ENCODE results near the gene SERPIND1.

The SERPIND1 gene

DNA sequence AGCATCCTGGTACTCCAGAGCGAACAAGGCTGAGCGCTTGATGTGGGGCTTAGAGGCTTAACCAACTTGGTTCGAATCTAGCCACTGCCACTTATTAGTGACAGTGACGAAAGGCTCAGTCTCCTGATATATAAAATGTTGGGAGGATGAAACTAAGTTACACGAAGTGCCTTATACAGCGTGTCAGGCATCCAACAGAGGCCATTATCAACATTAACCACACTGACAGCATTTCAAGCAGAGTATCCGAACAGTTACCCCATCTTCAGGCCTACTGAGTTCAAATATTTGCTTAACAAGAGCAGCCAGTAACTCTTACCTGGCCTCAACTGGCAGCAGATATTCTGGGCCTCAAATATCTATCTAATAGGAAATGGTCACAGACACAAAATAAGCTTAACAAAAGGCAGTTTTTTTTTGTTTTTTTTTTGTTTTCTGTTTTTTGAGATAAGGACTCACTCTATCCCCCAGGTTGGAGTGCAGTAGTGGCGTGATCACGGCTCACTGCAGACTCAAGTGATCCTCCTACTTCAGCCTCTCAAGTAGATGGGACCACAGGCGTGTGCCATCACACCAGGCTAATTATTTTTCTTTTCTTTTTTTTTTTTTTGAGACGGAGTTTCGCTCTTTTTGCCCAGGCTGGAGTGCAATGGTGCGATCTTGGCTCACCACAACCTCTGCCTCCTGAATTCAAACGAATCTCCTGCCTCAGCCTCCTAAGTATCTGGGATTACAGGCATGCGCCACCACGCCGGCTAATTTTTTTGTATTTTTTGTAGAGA, 2.9 kb downstream of the SERPIND1 start:
- DNase-seq = no peak

DNA sequence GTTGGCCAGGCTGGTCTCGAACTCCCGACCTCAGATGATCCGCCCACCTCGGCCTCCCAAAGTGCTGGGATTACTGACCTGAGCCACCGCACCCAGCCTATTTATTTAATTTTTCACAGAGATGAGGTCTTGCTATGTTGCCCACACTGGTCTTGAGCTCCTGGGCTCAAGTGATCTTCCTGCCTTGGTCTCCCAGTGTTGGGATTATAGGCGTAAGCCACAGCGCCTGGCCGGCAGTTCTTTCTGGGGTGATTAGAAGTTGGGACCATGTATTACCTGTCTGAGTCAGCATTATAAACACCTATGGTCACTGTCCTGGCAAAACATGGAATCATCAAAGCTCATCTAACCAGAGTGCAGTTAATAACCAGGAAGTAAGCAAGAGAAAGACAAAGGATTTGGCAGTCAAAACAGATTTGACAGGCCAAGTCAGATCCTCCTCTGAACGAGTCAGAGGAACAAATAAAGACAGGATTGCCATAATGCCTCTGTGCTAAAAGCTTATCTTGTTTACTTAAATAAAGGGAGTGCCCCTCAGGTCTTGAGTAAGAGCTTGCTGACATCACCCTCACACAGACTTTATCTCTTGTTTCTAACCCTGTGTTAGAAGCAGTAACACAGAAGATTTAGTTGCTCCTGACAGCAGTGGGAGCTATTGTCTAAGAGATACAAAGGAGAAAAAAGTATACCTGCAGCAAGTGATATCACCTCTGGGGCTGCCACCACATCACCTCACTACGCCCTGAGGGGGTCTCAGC, 3.7 kb downstream of the SERPIND1 start:
- DNase-seq = no peak

DNA sequence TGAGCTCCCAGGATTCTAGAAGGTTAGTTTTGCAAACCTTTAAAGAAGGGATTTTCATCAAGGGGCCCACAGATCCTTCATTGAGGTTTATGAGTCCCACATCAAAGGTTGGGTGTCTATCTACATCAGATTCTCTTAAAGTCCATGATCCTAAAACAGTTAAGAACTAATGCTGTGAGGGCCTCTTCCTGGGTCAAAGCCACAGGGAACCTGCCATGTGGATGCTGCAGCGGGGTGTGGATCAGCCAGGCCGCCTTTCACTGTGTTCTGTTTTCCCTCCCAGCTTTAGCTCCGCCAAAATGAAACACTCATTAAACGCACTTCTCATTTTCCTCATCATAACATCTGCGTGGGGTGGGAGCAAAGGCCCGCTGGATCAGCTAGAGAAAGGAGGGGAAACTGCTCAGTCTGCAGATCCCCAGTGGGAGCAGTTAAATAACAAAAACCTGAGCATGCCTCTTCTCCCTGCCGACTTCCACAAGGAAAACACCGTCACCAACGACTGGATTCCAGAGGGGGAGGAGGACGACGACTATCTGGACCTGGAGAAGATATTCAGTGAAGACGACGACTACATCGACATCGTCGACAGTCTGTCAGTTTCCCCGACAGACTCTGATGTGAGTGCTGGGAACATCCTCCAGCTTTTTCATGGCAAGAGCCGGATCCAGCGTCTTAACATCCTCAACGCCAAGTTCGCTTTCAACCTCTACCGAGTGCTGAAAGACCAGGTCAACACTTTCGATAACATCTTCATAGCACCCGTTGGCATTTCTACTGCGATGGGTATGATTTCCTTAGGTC, 5.3 kb downstream of the SERPIND1 start:
- DNase-seq = no peak

DNA sequence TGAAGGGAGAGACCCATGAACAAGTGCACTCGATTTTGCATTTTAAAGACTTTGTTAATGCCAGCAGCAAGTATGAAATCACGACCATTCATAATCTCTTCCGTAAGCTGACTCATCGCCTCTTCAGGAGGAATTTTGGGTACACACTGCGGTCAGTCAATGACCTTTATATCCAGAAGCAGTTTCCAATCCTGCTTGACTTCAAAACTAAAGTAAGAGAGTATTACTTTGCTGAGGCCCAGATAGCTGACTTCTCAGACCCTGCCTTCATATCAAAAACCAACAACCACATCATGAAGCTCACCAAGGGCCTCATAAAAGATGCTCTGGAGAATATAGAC, 5.9 kb downstream of the SERPIND1 start:
- no peak for DNase-seq

DNA sequence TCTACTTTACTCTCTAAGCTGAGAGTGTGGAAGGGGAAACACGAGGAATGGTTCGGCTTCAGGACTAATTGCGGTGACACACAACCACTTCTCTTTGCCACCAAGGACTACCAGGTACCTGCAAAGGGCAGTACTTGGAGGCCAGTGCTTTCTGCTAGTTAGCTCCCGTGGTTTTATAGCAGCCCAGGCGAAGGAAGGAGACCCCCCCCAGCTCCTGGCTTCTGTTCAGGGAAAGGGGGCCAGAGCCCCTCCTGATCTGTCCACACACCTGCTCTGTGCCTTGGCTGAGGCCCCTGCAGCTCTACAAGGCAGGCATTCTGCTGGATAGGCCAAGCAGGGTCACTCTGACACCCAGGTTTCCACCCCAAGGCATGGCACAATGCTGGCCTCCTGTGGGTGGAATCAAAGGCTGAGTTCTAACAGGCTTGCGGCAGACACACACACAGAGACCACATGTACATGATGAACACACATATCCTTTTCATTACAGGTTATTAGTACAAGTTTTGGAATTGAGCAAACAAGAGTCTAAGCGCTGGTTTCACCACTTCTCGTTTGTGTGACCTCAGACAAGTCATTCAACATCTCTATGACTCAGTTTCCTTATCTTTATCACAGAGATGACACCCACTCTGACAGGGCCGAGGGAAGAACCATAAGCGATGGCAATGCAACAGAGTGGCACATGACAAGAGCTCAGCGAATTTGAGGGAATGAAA, 7.5 kb downstream of the SERPIND1 start:
- DNase-seq = no peak

DNA sequence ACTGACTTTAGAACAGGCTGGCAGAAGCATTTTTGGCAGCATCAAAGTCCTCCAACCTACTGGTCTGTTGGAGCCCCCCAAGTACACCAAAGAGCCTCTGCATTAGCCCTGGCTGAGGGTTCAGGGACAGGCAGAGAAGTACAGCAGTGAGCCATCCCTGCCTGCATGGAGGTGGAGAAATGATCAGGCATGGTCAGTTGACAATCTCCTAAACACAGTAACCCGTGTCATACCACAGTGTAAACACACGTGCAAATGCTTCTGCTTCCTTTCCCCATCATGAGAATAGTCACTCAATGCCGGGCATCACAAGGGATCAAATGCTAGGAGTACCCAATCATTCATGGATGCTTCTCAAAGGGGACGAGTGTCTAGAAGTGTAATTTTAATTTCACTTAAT, 8.2 kb downstream of the SERPIND1 start:
- DNase-seq = no peak

DNA sequence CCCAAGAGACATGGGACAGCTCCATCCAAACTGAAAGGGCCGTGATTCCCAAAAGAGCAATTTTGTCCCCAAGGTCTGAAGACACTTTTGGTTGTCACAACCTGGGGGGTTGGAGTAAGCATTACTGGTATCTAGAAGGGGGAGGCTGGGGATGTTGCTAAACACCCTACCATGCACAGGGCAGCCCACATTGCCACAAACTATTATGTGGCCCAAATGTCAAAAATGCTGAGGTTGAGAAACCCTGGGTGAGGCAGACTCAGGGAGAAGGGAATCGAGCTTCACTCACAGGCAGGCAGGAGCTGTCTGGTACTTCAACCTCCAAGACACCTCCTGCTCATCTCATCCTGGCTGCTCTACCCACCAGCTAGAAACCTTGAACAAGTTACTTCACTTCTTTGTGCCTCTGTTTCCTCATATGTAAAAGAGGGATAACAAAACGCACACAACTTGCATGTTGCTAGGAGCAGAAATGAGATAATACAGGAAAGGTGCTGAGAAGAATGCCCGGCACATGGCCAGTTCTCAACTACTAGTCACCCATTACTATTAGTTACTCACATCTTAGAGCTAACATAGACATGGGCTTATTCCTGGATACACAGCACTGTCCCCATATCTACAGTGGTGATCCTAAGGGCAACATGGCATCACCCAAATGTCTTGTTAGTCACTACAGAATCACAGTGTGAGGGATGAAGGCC, 8.8 kb downstream of the SERPIND1 start:
- DNase-seq = no peak

DNA sequence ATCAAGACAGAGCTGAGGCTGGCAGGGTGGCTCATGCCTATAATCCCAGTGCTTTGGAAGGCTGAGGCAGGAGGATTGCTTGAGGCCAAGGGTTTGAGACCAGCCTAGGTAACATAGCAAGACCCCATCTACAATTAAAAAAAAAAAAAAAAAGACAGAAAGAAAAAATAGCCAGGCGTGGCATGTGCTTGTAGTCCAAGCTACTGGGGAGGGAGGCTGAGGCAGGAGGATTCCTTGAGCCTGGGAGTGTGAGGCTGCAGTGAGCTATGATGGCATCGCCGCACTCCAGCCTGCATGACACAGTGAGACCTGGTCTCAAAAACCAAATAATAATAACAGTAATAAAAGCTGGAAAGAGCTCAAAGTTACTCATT, 9.4 kb downstream of the SERPIND1 start:
- no peak for DNase-seq

DNA sequence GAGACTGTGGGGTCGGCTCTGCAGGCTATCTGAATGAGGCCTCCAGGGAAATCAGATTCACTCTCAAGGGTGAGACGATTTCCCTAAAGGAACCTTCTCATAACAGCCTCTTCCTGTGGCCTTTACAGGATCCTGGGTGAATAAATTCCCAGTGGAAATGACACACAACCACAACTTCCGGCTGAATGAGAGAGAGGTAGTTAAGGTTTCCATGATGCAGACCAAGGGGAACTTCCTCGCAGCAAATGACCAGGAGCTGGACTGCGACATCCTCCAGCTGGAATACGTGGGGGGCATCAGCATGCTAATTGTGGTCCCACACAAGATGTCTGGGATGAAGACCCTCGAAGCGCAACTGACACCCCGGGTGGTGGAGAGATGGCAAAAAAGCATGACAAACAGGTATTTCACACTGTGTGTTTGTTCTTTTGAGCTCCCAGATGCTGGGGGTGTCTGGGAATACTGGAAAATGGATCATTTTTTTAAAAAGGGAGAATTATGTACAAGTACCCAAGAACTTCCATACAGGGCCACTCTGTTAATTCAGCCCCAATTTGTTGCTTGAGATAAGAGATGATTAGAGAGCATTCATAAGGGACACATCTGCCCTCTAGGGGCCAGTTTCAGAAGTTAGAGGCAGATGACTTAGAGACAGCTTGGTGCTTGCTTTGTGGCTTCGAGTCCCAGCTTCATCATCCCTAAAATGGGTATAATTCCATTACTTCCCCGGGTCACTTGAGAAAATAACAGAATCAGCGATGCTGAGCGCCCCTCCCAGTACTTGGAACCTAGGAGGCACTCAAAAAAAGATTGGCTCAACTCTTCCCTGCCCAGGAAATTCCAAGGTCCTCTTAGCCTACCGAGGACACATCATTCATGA, 10.2 kb downstream of the SERPIND1 start:
- peak; percentile 57 for DNase-seq

DNA sequence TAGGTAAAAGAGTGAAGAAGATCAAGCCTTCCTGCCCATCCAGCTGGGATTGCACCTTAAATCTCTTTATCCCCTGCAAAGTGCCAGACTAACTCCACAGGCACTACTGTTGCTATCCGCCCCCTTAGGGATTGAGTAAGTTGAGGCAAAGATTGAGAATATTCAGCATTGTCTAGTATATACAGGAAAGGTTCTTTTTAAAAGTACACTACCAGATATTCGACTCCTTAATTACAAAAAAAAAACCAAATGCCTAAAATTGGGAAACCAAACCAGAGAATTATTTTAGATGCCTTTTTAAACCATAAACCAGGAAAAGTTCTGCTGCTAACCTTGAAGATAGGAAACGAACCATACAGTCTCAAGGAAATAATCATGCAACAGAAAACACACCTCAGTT, 11.5 kb downstream of the SERPIND1 start:
- no peak for DNase-seq

DNA sequence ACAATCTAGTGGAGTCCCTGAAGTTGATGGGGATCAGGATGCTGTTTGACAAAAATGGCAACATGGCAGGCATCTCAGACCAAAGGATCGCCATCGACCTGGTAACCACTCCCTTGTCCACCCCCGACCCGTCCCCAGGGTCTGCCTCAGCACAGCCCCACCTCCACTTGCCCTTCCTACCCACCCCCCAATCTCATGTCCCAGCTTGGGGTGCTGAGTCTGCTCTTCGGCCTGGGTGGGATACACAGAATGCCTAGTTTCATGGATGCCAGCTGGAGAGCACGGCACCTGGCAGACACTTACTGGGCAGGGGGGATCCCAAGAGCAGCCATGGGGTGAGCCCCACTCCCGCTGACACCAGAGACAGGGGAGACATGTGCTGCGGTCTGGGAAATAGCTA, 12.1 kb downstream of the SERPIND1 start:
- no peak for DNase-seq

DNA sequence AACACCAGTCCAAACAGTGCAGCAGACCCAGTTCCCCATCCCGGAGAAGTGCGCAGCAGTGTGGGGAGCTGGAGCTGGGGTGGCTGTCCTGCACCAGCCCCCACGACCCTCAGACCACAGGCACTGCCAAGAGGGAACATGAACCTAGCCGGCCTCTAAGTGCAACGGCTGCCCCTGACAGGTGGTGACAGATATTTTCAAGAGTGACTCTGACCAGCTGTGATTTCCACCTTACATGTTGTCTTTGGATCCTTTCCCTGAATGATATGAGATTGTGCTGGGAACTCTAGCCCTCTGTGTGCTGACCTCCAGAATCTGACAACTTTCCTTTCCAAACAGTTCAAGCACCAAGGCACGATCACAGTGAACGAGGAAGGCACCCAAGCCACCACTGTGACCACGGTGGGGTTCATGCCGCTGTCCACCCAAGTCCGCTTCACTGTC, 12.6 kb downstream of the SERPIND1 start:
- no peak for DNase-seq

DNA sequence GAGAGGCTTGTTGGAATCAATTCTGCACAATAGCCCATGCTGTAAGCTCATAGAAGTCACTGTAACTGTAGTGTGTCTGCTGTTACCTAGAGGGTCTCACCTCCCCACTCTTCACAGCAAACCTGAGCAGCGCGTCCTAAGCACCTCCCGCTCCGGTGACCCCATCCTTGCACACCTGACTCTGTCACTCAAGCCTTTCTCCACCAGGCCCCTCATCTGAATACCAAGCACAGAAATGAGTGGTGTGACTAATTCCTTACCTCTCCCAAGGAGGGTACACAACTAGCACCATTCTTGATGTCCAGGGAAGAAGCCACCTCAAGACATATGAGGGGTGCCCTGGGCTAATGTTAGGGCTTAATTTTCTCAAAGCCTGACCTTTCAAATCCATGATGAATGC, 13.3 kb downstream of the SERPIND1 start:
- no peak for DNase-seq

DNA sequence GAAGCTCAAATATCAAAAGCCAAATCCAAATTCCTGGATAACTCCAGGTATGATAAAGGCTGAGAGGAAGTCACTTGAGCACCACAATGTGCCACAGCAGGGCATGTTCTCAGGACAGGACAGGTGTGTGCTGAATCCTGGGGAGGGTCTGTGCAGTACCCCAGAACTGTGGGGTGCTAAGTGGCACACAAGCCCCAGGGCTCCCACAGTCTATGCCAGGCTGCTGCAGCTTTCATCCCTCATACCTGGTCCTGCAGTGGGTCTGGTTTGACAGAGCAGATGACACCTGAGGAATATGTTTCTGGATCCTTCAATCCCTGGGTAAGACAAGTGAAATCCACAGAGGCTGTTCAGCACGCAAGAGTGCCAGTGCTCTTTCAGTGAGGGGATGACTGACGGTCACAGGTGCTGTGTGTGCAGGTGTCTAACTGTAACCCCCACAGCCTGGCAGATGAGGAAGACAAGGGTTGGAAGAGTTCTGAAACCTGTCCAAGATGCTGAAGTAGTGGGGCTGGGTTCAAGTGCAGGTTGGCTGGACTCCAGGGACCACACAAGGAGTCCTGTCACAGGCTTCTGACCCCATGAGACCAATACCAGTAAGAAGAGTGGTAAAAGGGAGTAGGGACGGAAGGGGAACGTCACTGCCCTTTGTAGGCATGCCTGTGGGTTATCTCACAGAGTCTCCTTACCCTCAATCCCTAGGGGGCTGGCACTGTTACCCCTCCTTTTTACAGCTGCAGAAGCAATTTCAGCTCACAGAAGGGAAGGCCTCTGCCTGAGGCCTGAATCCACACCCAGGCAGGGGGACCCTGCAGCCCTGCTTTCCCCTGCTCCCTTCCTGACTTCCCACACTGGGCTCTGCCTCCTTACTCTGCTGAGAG, 14.1 kb downstream of the SERPIND1 start:
- no peak for DNase-seq

DNA sequence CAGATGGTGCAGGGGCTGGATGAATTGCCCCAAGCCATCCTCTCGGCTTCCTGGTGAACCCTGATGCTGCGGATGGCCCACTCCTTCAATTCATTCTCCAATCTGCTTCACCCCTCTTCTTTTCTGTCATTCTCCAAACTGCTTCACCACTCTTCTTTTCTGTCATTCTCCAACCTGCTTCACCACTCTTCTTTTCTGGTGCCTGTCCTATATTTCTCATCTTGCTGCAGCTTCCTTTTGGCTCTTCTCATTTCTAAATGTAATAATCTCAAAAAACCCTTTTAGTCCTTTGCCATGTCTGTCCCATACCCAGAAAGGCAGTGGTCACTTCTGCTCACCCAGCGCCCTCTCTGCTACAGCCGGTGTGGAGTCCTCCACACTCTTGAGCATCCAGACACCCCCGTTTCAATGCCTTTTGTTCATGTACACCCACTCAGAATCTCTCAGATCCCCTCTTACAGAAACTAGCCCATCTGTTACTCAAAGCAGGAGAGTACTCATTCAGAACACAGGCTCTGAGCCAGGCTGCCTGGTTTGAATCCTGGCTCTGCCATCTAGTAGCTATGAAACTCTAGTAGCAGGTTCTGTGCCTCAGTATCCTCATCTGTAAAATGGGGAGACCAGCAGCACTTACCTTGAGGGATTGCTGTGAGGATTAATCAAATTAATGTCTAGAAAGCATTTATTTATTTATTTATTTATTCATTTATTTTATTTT, 14.9 kb downstream of the SERPIND1 start:
- peak; percentile 23 for DNase-seq

DNA sequence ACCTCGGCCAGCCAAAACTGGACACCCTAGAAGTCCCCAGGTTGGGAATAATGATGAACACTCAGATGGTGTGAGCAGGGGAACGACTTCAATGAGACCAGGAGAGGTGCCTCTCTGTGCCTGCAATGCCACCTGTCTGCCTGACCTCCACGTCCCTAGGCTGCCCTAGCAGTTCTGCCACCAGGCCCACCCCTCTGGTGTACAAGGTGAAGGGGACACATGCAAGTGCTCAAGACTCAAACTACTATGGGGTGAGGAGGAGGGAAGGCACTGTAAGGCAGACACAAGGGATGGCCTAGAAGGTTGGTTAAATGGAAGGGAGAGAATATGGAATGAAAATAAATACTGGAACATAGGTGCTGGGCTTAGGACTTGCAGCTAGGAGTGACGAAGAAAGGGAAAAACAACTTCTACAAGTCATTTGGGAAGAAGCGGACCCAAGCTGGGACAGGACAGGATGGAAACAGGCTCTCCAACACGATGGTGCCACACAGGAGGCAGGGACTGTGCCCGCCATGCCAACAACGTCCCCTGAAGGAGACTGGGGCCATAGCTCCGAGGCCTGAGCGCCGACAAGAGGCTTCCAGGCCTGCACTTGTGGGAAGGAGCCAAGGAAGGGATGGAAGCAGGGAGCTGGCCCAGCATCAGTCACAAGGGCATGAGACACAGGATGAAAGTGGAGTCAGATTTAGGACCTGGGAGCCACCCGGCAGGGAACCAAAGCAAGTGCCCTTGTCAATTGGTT, 18.5 kb downstream of the SERPIND1 start:
- DNase-seq = no peak

DNA sequence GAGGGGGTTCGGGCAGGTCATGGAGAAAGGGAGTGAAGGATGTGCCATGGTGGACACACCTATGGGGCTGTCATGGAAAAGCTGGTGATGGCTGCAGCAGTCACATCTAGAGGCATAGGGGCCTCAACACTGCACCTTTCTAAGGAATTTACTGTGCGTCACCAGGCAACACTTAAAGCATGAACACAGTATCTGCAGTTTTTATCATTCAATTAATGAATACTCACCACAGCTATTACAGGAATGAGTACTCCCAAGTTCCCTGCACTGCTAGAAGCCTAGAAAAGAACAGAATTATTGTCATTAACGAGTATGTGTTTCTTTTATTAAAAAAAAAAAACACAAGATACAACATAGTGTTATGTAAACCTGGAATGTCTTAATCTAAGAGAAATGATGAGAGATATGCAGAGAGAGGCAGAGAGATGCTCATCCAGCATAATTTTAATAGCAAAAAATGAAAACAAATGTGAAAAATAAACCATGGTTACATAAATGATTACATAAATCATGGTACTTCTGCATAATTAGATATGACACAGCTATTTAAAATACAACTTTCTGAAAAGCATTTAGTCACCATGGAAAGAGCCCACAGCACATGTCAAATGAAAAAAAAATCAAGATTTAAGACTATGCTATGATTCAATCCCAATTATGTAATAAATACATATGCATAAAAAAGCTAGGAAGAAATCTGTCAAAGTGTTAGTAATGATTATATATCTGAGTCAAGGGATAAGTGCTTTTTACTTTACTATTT, 19.2 kb downstream of the SERPIND1 start:
- DNase-seq = no peak
